ENCODE measurements around the gene PAPSS2.

The PAPSS2 gene

GRCh38 chr10:87692956-87693484 lies 33.3 kb downstream of the PAPSS2 start:
- Mint-ChIP-seq H3K36me3 (ENCODE audit: low read depth) (no peaks in the 10 kb centered on the region), H3K4me1 (ENCODE audit: low read depth) (no peaks in the 10 kb centered on the region), H3K4me3 (no peak overlapping the region), H3K9me3 (no peaks in the 10 kb centered on the region), H3K27ac (no peak overlapping the region), H3K27me3 (ENCODE audit: low read depth) (peaks cover 25% of the 10 kb centered on the region)
- no peak for DNase-seq (ENCODE audit: low spot score)

GRCh38 chr10:87694011-87694794 lies 34.5 kb downstream of the PAPSS2 start:
- H3K36me3 Mint-ChIP-seq (ENCODE audit: low read depth), result no peaks in the 10 kb centered on the region
- H3K27ac Mint-ChIP-seq, result no peak overlapping the region
- H3K27me3 Mint-ChIP-seq (ENCODE audit: low read depth), result peaks cover 26% of the 10 kb centered on the region
- H3K4me3 Mint-ChIP-seq, result no peak overlapping the region
- DNase-seq (ENCODE audit: low spot score), result no peak
- H3K9me3 Mint-ChIP-seq, result no peaks in the 10 kb centered on the region
- H3K4me1 Mint-ChIP-seq (ENCODE audit: low read depth), result no peaks in the 10 kb centered on the region

- Mint-ChIP-seq H3K27me3 (ENCODE audit: low read depth) (peaks cover 26% of the 10 kb centered on the region), H3K4me1 (ENCODE audit: low read depth) (no peaks in the 10 kb centered on the region), H3K9me3 (no peaks in the 10 kb centered on the region), H3K4me3 (no peak overlapping the region), H3K36me3 (ENCODE audit: low read depth) (no peaks in the 10 kb centered on the region), H3K27ac (no peak overlapping the region)
- no peak for DNase-seq (ENCODE audit: low spot score)
Observed at GRCh38 chr10:87695074-87695473, 35.4 kb downstream of the PAPSS2 start.

GRCh38 chr10:87696922-87697745 lies 37.5 kb downstream of the PAPSS2 start:
- Mint-ChIP-seq H3K4me1 (ENCODE audit: low read depth) (no peaks in the 10 kb centered on the region), H3K36me3 (ENCODE audit: low read depth) (no peaks in the 10 kb centered on the region), H3K27ac (no peak overlapping the region), H3K9me3 (no peaks in the 10 kb centered on the region), H3K4me3 (no peak overlapping the region), H3K27me3 (ENCODE audit: low read depth) (peaks cover 32% of the 10 kb centered on the region)
- no peak for DNase-seq (ENCODE audit: low spot score)

GRCh38 chr10:87700031-87700796 lies 40.5 kb downstream of the PAPSS2 start:
- Mint-ChIP-seq H3K4me1 (ENCODE audit: low read depth) (no peaks in the 10 kb centered on the region), H3K4me3 (no peak overlapping the region), H3K27ac (no peak overlapping the region), H3K36me3 (ENCODE audit: low read depth) (no peaks in the 10 kb centered on the region), H3K27me3 (ENCODE audit: low read depth) (peaks cover 26% of the 10 kb centered on the region), H3K9me3 (no peaks in the 10 kb centered on the region)
- no peak for DNase-seq (ENCODE audit: low spot score)

- Mint-ChIP-seq H3K4me1 (ENCODE audit: low read depth) (no peaks in the 10 kb centered on the region), H3K36me3 (ENCODE audit: low read depth) (no peaks in the 10 kb centered on the region), H3K27me3 (ENCODE audit: low read depth) (peaks cover 14% of the 10 kb centered on the region), H3K9me3 (no peaks in the 10 kb centered on the region), H3K4me3 (no peak overlapping the region), H3K27ac (no peak overlapping the region)
- DNase-seq (ENCODE audit: low spot score), result no peak
Observed at GRCh38 chr10:87702260-87702972, 42.7 kb downstream of the PAPSS2 start.

- no peak for DNase-seq (ENCODE audit: low spot score)
- H3K4me3 Mint-ChIP-seq, result no peak overlapping the region
- H3K9me3 Mint-ChIP-seq, result no peaks in the 10 kb centered on the region
- H3K36me3 Mint-ChIP-seq (ENCODE audit: low read depth), result no peaks in the 10 kb centered on the region
- peaks cover 11% of the 10 kb centered on the region for H3K27me3 Mint-ChIP-seq (ENCODE audit: low read depth)
- no peak overlapping the region for H3K27ac Mint-ChIP-seq
- H3K4me1 Mint-ChIP-seq (ENCODE audit: low read depth), result no peaks in the 10 kb centered on the region
Observed at GRCh38 chr10:87702973-87703294, 43.3 kb downstream of the PAPSS2 start.

- Mint-ChIP-seq H3K27ac (no peak overlapping the region), H3K4me1 (ENCODE audit: low read depth) (no peaks in the 10 kb centered on the region), H3K36me3 (ENCODE audit: low read depth) (no peaks in the 10 kb centered on the region), H3K9me3 (no peaks in the 10 kb centered on the region), H3K4me3 (no peak overlapping the region), H3K27me3 (ENCODE audit: low read depth) (peaks cover 10% of the 10 kb centered on the region)
- DNase-seq (ENCODE audit: low spot score), result no peak
Observed at GRCh38 chr10:87703771-87704170, 44.1 kb downstream of the PAPSS2 start.

GRCh38 chr10:87705339-87705738 lies 45.7 kb downstream of the PAPSS2 start:
- no peaks in the 10 kb centered on the region for H3K9me3 Mint-ChIP-seq
- H3K4me3 Mint-ChIP-seq, result no peak overlapping the region
- H3K27me3 Mint-ChIP-seq (ENCODE audit: low read depth), result peaks cover 10% of the 10 kb centered on the region
- no peak overlapping the region for H3K27ac Mint-ChIP-seq
- H3K36me3 Mint-ChIP-seq (ENCODE audit: low read depth), result no peaks in the 10 kb centered on the region
- no peak for DNase-seq (ENCODE audit: low spot score)
- H3K4me1 Mint-ChIP-seq (ENCODE audit: low read depth), result no peaks in the 10 kb centered on the region

- H3K4me1 Mint-ChIP-seq (ENCODE audit: low read depth), result no peaks in the 10 kb centered on the region
- H3K27ac Mint-ChIP-seq, result no peak overlapping the region
- peaks cover 4% of the 10 kb centered on the region for H3K27me3 Mint-ChIP-seq (ENCODE audit: low read depth)
- DNase-seq (ENCODE audit: low spot score), result no peak
- no peaks in the 10 kb centered on the region for H3K36me3 Mint-ChIP-seq (ENCODE audit: low read depth)
- H3K4me3 Mint-ChIP-seq, result no peak overlapping the region
- no peaks in the 10 kb centered on the region for H3K9me3 Mint-ChIP-seq
Observed at GRCh38 chr10:87706731-87707130, 47.1 kb downstream of the PAPSS2 start.

GRCh38 chr10:87707254-87707653 lies 47.6 kb downstream of the PAPSS2 start:
- no peaks in the 10 kb centered on the region for H3K4me1 Mint-ChIP-seq (ENCODE audit: low read depth)
- no peak for DNase-seq (ENCODE audit: low spot score)
- no peaks in the 10 kb centered on the region for H3K9me3 Mint-ChIP-seq
- H3K27ac Mint-ChIP-seq, result no peak overlapping the region
- H3K27me3 Mint-ChIP-seq (ENCODE audit: low read depth), result peaks cover 2% of the 10 kb centered on the region
- no peak overlapping the region for H3K4me3 Mint-ChIP-seq
- H3K36me3 Mint-ChIP-seq (ENCODE audit: low read depth), result no peaks in the 10 kb centered on the region

- no peaks in the 10 kb centered on the region for H3K36me3 Mint-ChIP-seq (ENCODE audit: low read depth)
- no peaks in the 10 kb centered on the region for H3K9me3 Mint-ChIP-seq
- H3K27me3 Mint-ChIP-seq (ENCODE audit: low read depth), result no peaks in the 10 kb centered on the region
- no peak for DNase-seq (ENCODE audit: low spot score)
- peaks cover 7% of the 10 kb centered on the region for H3K4me1 Mint-ChIP-seq (ENCODE audit: low read depth)
- H3K27ac Mint-ChIP-seq, result no peak overlapping the region
- no peak overlapping the region for H3K4me3 Mint-ChIP-seq
Observed at GRCh38 chr10:87712913-87713616, 53.4 kb downstream of the PAPSS2 start.

GRCh38 chr10:87713707-87714106 lies 54.0 kb downstream of the PAPSS2 start:
- Mint-ChIP-seq H3K4me1 (ENCODE audit: low read depth) (peaks cover 7% of the 10 kb centered on the region), H3K27ac (no peak overlapping the region), H3K9me3 (no peaks in the 10 kb centered on the region), H3K36me3 (ENCODE audit: low read depth) (no peaks in the 10 kb centered on the region), H3K4me3 (no peak overlapping the region), H3K27me3 (ENCODE audit: low read depth) (peaks cover 2% of the 10 kb centered on the region)
- no peak for DNase-seq (ENCODE audit: low spot score)
